Activated CD8-positive, alpha-beta memory T cell treated with anti-CD3 and anti-CD28 coated beads for 36 hours (primary cell): ENCODE measurements around the gene BLOC1S5. TPM values are rescaled to one million over a fixed set of nuclear protein-coding genes. Genes with fewer than 3 reads are reported as not detected.

ENCODE experiments used
- CTCF ChIA-PET: fragments of 350-600 bp; sonication (Branson Sonifier 250); formaldehyde crosslinking; loops from one replicate; lab custom pipeline; 2021; ENCODE audit warnings: antibody characterized with exemption; lab: Charles Lee
- POLR2A ChIA-PET: fragments of 350-600 bp; sonication (Branson Sonifier 250); formaldehyde crosslinking; loops from one replicate; lab custom pipeline; 2021; ENCODE audit warnings: antibody characterized with exemption; lab: Charles Lee
- total RNA-seq, 2 experiments: library from RNA; stranded (reverse); gene quantifications; one replicate each; pipeline ENCODE4 v1.2.3, GENCODE V29; 2021

The BLOC1S5 gene
- total RNA-seq, 2 experiments from 2014 or later, result 21.4 to 22.6 TPM

DNA sequence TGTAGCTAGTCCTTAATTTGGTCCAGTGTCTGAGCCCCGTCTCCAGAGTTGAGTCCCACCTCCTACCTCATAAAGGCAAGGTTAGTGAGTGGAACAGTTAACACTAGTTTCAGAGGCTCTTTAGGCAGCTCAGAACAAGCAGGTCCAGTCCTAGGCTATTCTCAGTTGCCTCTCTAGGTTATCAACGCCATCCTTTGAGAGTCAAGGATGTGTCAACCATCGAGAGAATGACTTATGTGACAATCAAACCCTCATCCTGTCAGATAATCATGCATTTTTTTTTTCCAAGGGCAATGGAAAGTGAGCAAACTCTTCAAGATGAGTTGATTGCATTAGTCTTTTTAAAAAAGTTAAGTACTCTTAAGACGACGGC lies 89.6 kb downstream of the BLOC1S5 start:
- CTCF ChIA-PET, result no interaction called here
- POLR2A ChIA-PET, result no interaction called here

DNA sequence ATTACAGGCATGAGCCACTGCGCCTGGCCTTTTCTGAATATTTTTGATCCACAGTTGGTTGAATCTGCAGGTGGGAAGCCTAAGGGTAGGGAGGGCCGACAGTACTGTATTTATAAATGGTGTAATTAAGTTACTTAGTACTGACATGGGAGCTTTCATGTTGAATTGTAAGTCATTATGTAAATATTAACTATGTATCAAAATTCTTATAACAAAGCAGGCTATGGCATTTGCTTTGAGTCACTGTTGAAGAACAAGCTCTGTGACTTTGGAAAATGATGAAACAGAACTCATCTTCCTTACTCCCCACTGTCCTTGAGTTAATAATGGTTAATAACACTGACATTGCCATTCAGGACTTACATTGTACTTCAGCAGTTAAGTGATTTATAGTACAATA lies 90.6 kb downstream of the BLOC1S5 start:
- CTCF ChIA-PET, result no interaction called here
- POLR2A ChIA-PET, result no interaction called here

DNA sequence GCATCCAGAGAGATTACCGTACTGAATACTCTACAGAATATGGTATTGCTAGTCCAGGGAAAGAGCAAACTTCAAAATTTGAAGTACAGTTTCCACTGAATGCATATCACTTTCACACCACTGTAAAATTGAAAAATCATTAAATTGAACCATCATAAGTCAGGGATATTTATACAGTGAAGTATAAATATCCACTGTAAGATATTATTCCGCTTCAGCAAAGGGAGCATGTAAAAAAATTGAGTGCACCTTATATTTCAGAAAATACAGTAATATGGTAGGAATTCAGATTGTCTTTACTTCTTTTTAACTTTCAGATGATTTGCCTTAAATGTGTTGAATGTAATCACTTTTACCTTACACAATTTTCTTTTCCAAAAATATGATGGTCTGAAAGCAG lies 92.7 kb downstream of the BLOC1S5 start:
- ChIA-PET POLR2A (no interaction called here), CTCF (no interaction called here)

DNA sequence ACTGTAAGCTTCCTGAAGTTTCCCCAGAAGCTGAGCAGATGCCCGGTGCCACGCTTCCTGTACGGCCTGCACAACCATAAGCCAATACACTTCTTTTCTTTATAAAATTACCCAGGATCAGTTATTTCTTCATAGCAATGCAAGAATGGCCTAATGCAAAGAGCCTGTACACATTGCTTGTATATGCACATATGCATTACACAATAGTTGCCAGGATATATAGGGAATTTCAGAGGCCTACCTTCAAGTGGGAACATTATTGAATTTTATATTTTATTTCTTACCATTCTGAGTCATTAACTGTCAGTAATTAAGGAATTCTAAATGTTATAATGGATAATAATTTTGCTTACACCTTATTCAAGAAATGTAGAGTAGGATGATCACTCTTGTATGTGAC lies 93.6 kb downstream of the BLOC1S5 start:
- ChIA-PET POLR2A (no interaction called here), CTCF (no interaction called here)

Other genes starting within 250 kb of the BLOC1S5 start
- 10 to 100 TPM; 85.5 to 89.4 TPM for gene TXNDC5, start 153.6 kb downstream of the BLOC1S5 start, total RNA-seq
- 10 to 100 TPM; 81.1 to 82.5 TPM for gene EEF1E1, start 38.2 kb upstream of the BLOC1S5 start, total RNA-seq